GM21381 (cell line): ENCODE measurements around the gene EXOSC3.

ENCODE experiments used
- ATAC-seq: cut with Tn5 transposase; IDR thresholded peaks from one replicate; pipeline ENCODE4 v1.9.1; 2021; ENCODE audit warnings: mild to moderate bottlenecking, moderate library complexity; ENCODE audit not compliant: unreplicated experiment

EXOSC3 gene

GRCh38 chr9:37739222-37739621 lies 45.6 kb downstream of the EXOSC3 start:
- ATAC-seq: no peak

GRCh38 chr9:37732952-37733351 lies 51.9 kb downstream of the EXOSC3 start:
- no peak for ATAC-seq

GRCh38 chr9:37732086-37732741 lies 52.6 kb downstream of the EXOSC3 start:
- no peak for ATAC-seq

GRCh38 chr9:37730839-37731238 lies 54.0 kb downstream of the EXOSC3 start:
- ATAC-seq: no peak

- ATAC-seq: no peak
These were observed 54.6 kb downstream of the EXOSC3 start for GRCh38 chr9:37730256-37730655.
